GM19452 (cell line): ENCODE measurements around the gene LRP8.

ENCODE experiments used
- ATAC-seq: cut with Tn5 transposase; IDR thresholded peaks from one replicate; pipeline ENCODE4 v1.9.1; 2021; ENCODE audit not compliant: unreplicated experiment

The LRP8 gene

DNA sequence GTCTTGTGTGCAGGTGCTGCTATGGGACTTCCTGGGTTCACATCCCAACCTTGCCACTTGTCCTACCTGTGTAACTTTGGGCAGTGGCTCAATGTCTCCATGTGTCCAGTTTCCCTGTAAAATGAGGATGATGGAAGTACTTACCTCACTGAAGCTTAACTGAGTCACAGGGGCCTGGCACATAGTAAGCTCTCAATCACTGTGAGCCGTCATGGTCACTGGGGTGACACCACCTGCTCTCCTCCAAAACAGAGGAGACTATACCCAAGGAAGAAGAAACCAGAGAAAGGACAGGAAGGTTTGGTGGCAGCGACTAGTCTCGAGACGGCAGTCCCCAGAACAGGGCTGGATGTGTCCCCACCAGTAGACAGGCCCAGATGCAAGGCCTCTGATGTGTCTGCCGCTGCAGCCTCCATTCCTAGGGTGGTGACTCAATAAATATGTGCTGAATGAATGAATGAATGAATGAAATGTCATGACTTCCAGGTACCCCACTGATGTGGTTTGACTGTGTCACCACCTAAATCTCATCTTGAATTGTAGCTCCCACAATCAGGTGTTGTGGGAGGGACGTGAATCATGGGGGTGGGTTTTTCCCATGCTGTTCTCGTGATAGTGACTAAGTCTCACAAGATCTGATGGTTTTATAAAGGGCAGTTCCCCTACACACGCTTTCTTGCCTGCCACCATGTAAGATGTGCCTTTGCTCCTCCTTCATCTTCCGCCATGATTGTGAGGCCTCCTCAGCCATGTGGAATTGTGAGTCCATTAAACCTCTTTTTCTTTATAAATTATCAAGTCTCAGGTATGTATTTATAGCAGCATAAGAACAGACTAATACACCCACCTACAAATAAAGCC lies 13.0 kb upstream of the LRP8 start:
- no peak for ATAC-seq

DNA sequence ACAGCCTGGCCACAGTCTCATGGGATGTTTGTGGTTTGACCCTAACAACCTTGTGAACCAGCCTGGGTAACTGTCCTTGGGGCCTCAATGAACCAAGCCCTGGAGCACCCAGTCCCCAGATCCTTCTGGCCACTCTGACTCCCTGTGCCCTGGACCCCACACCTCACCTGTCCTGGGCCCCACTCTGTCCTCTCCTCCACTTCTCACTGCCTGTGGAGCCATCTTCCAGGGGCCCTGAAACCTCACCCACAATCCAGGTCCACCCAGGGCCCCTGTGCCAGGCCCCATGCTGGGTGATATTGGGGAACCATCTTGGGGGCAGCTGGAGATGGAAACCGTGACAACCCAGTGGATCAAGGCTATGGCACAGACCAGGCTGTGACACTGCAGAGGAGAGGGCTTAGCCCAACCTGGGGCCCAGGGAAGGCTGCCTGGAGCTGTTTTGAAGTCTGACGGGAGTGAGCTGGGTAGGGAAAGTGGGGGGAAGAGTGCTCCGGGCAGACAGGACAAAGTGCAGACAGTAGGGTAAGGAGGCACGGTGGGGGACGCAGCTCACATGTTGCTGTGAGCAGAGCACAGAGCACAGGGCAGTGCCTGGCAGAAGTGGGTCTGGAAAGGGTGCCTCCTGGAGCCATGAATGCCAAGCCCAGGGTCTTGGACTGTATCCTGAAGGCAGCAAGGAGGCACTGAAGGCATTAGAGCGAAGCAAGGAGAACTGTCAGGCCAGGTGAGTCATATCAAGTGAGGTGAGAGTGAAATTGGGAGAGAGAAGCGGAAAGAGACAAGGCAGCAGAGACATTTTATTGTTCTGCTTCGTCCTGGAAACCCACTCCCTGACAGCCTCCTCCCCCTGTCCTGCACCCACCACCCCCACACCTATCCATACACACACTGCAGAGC lies 12.1 kb upstream of the LRP8 start:
- no peak for ATAC-seq

DNA sequence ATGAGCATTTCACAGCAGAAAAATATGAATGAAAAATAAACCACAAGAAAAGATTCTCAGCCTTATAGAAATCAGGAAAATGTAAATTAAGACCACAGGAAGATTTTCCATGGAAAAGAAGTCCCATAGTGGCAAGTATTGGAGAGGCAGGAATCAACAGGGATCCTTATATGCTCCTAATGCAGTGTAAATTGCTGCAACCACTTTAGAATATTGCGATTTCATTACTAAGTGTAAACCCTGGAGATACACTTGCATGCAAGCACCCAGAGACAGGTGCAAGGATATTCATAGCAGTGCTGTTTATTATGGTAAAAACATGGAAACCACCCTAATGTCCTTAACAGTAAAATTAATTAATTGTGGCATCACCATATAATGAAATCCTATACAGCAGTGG lies 10.6 kb upstream of the LRP8 start:
- no peak for ATAC-seq

DNA sequence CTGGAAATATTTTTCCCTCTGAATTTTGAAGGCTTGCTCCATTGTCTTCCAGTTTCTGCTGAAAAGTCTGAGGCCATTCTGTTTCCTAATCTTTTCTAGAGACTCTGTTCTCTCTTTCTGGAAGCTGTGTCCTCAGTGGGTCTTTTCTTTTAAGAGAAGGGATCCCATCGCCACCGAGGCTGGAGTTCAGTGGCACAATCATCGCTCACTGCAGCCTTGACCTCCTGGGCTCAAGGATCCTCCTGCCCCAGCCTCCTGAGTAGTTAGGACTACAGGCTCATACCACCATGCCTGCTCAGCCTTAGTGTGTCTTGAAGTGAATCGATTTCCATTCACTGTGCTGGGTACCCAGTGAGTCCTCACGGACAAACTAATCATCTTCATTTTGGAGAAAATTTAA lies 9.6 kb upstream of the LRP8 start:
- ATAC-seq, result no peak

GRCh38 chr1:53336146-53336545 lies 8.3 kb upstream of the LRP8 start:
- no peak for ATAC-seq

DNA sequence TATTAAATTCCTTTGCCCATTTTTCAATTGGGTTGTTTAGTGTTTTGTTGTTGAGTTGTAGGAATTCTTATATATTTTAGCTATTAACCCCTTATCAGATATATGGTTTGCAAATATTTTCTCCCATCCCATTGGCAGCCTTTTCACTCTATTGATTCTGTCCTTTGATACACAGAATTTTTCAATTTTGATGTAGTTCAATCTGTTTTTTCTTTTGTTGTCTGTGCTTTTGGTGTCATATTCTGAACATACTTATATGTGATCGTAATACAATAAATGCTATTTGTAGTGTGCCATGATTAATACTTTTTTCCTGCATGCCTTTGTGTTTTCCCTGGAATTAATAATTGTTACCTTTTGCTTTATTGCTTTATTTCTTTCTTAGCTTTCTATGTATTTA lies 7.8 kb upstream of the LRP8 start:
- ATAC-seq, result no peak

DNA sequence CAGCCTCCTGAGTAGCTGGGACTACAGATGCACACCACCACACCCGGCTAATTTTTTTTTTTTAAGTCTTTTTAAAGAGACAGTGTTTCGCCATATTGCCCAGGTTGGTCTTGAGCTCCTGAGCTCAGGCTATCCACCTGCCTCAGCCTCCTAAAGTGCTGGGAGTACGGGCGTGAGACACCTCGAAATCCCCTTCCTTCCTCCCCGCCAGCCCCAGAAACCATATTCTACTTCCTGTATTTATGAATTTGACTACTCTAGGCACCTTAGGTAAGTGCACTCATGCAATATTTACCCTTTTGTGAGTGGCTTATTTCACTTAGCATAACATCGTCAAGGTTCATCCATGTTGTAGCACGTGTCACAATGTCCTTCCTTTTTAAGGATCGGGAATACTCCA lies 6.9 kb upstream of the LRP8 start:
- ATAC-seq, result no peak

DNA sequence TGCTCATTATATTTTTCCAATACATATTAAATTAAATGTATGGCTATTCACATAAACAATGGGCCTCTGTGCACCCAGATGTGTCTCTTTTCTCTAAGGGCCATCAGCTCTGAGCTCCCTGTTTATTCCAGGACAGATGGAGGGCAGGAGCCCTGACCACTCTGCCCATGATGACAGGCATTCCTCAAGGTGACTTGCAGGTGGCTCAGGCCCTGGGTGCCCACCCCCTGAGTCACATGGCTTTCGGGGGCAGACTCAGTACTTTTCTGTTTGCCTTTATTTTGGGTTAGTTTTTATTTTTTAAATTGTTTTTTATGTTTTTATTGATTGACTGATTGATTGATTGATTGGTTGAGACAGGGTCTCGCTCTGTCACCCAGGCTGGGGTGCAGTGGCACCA lies 6.4 kb upstream of the LRP8 start:
- ATAC-seq, result no peak

DNA sequence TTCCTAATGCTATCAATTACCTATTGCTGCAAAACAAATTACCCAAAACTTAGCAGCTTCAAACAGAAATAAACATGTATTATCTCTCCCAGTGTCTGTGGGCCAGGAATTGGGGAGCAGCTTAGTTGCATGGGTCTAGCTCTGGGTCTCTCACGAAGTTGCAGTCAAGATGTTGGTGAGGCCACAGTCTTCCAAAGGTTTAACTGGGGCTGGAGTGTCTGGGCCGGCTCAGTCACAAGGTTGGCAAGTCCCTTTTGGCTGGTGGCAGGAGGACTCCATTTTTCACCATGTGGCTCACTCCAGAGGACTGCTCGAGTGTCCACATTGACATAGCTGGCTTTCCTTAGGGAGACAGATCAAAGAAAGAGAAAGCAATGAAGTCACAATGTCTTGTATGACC lies 5.0 kb upstream of the LRP8 start:
- no peak for ATAC-seq

- ATAC-seq, result no peak
These were observed 4.3 kb upstream of the LRP8 start for GRCh38 chr1:53332186-53332564.

DNA sequence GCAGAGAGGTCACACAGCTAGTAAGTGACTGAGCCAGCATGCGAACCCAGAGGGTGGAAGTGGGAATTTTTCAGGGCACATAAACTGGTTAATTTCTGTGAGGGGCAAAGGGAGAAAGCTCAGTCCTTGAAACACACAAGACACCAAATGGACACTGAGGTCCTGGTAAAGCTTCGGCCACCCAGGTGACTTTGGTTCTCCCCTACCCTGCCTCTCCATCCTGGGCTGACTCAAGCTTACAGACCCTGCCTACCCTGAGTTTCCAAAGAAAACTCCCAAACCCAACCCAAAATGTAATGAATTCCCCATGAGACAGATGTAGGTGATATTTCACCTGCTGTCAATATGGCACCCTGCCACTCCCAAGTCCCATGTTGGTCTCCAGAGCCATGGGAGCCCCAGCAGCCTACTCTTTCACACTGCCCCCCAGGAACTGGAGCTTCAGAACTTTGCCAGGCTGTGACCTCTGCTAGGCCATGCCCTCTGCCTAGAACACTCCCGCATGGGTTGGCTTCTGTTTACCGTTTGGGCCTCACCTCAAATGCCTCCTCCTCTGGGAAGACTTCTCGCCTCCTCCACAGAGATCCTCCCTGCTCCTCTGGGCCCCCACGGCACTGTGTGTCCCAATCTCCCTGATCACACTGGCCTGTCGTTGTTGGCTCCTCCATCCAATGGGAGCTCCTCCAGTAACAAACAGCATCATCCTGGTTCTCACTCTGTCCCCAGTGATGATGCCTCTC lies 3.7 kb upstream of the LRP8 start:
- ATAC-seq, result no peak

GRCh38 chr1:53330819-53331218 lies 2.9 kb upstream of the LRP8 start:
- no peak for ATAC-seq

DNA sequence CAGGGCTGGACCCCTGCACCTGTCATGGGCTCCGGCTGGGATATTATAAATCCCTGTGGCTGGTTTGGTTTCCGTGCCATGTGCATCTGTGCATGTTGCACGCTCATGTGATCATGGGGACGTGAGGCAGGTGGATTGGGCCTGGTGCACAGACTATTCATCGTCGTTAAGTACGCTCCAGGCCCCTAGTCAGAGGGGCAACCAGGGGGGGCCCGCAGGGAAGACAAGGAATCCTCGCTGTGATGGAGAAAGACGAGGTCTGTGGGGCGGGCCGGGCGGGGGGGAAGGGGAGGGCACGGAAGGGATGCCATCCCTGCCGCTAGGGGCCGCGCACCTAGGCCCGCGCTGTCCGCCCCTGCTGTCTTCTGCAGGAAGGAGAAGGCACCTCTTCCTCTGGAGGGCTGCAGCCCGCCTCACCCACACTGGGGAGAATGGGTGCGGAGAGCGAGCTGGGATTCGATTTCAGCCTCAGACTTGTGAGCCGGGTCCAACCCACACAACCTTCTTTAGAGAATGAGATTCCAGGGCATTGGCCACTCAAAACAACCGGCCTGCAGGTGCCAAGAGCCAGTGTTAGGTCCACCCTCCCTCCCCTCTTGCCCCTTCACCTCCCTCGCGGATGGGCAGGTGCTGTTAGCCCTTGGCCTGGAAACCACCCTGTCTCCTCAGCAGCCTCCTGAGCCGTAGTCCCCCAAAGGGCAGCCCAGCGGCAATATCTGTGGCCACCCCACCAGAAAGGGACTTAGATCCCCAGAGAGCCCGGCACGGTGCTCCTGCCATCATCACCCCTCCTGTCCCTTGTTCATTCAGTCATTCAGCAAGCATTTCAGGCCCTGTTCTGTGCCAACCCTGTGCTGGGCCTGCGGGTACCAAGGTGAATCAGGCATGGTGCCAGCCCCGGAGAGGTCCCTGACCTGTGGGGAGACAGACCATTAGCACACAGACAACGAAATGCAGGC lies 950 bp upstream of the LRP8 start:
- ATAC-seq, result no peak

DNA sequence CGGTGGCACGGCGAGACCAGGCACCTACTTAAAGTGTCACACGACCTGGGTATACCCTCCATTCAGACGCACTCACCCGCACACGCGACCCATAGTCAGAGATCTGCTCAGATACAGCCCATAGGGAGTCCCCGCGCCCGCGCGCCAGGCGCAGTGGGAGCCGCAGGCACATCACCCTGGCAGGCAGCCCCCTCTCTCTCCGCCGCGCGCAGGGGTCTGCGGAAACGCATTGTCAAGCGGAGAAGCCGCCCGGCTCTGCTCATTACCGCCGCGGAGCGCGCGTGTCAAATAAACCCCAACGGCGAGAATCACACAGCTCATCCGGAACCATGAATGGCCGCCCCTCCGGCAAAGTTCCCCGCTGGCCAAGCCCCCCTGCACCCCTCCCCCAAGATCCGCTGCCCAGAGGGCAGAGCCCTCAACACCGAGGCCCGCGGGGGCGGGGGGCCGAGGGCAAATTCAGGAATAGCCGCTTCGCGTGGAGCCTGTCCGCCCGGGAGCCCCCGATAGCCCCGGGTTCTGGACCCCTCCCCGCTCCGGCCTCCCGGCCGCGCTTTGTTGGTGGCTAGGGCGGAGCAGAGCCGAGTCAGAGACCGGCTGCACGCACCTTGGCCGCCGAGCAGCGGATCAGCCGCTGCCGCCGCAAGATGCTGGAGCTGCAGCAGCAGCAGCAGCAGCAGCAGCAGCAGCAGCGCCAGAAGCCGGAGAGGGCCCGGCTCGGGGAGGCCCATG lies 522 bp downstream of the LRP8 start:
- ATAC-seq, result peak; percentile 4

DNA sequence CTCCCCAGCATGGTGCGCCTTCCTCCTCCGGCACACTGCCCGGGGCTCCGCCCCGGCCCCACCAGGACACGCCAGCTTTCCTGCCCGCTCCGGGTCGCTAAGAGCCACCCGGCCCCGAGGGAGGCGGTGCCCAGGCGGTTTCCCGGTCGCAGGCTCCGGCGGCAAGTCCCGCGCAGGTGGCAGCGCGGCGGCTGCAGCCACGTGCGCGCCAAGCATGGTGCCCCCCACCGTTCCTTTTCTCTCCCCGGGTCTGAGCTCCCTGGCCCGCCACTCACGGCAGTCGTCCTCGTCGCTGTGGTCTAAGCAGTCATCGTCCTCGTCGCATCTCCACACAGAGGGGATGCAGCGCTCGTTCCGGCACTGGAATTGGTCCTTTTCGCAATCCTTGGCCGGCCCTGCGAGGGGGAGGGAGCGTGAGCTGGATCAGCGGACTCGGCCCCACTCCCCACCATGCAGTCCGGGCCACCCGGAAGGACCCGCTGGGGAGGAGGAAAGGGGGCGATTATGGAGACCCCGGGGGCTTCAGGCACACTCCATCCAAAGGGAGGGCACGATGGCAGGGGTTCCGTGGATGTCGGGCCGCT lies 1.2 kb downstream of the LRP8 start:
- ATAC-seq, result peak; percentile 27

- peak; percentile 88 for ATAC-seq
These were observed 1.7 kb downstream of the LRP8 start for GRCh38 chr1:53326088-53326597.

DNA sequence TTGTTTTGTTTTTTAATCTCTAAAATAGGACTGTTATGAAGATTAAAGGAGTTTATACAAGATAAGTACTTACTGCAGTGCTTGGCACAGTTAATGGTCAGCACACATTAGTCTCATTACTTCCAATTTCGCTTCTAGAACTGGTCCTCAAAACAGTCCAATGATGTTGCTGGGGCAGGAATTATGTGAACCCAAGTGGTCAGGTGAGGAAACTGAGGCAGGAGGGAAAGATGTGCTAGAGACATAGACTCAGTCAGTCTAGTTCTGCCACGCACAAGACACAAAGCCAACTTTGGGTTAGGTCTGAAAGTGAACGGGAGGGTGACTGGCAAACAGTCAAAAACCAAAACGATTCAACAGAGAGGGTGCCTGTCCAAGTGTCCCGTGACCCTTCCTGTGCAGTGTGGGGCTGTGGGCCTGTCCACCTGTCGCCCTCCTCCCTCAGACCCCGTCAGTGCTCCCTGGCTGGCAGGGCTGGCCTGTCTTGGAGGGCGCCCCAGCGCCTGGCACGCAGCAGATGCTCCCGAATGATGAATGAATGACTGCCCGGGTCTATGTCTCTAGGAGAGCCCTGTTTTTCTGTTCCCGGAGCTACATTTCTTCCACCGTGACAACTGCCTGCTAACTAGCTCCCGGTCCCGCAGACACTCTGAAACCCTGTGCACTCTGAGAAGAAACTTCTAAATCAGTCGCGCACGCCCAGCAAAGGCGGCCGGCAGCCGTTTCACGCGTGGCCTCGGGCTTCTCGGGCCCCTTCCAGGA lies 2.4 kb downstream of the LRP8 start:
- ATAC-seq, result no peak

GRCh38 chr1:53324728-53325297 lies 3.1 kb downstream of the LRP8 start:
- ATAC-seq, result no peak
